D341Med (cell line): Measurements from ENCODE around the gene RIOK2.

Experiments used
- DNase-seq: peaks from one replicate; pipeline ENCODE4 v3.0.0; 2012; ENCODE audit warnings: low spot score

Gene RIOK2

DNA sequence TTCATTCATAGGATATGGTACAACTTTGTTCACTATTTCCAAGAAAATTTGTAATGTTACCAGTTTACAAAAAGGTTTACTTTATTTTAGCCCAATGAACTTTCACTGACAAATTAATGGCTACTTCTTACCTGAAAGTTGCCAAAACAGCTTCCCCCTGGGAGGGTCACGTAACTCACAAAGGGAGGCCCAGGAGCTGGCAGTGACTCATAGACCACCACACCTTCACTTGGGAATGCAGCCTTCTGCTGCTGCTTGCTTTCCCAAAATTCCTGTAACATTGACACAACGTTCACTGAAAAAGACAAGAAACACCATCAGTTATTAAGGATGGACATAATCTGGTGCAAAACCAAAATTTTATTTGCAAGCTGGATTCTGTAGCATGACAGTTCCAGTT is 58.7 kb downstream of the RIOK2 start:
- no peak for DNase-seq

DNA sequence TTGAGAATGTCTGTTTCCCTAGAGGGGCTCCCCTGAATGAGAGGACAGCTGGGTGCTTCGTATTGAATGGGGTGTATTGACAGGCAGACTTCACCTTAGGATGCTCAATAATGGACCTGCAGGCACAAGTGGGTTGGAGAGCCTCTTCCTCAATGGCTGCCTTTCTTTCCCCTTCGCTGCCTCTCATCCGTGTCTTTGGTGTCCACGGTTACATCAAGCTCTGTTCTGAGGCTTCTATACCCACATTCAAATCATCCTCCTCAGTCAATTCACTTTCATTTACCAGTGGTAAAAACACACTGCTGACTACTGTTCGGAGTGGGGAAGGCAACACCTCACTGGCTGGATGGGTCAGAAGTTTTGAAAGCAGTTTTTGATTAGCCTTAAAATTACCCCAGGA is 61.2 kb downstream of the RIOK2 start:
- no peak for DNase-seq

GRCh38 chr5:97120195-97120594 is 62.9 kb downstream of the RIOK2 start:
- DNase-seq = no peak

DNA sequence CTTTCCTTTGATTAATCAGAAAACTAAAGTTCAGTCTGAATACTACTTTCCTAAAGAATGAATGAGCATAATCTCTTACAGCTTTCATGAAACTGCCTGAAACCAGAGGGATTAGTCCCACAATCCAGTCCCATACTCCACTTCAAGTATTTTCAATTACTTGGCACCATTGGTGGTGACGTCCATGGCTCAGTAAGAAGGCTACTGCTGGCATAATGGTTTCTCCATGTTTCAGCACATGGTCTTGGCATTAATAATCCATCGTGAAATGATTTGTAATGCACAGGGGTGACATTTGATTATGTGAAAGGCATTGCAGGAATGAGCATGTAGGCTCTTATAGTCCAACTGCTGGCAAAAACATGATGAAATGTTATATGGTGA is 64.0 kb downstream of the RIOK2 start:
- DNase-seq = no peak

DNA sequence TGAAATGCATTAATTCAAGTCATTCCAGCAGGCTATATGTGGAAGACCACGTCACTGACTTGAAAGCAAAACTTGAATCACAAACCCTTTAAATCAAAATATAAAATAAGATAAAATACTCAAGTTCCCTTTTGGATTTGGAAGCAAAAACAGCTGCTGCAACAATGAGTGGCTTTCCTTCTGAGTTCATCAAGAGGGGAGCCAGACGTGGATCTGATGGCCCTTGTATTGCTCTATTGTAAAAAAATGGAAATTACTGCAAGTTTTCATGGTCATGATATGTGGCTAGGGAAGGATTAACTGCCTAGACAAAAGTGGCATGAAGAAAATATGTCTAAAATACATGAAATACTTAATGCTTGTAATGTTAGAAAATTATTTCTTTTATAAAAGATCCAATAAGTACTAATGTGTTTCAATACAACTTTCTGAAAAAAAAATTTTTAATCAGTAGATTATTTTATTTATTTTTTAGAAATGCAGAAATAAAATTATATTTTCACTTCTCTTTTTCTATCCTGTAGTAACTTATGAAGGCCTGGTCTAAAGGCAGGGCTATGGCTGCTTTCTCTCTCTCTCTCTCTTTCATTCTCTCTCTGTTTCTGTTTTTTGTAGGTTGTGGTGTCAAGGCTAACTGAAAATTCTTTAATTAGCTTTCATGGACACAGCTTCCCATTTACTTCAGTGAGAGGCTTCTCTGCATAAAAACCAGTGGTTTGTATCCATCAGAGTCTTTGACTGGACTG is 64.6 kb downstream of the RIOK2 start:
- DNase-seq = no peak

GRCh38 chr5:97115932-97116331 is 67.1 kb downstream of the RIOK2 start:
- no peak for DNase-seq

GRCh38 chr5:97112230-97112629 is 70.8 kb downstream of the RIOK2 start:
- no peak for DNase-seq

GRCh38 chr5:97111616-97112015 is 71.4 kb downstream of the RIOK2 start:
- DNase-seq = no peak

DNA sequence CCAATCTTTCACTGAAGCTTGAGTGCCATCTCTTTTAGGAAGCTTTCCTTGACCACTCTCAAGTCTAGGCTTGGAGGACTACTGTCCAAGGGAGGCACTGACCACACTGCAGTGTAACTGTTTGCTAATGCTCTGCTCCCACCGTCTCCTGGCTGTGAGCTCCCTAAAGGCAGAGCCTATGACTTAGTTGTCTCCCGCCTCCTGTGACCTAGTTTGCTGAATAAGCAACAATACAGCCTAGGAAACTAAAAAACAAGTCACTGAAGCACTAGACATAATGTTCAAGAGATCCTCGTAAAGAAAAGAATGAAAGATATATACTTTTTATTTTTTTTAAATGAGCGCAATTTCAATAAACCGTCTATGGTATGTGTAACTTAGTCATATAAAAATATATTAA is 72.0 kb downstream of the RIOK2 start:
- DNase-seq = no peak
